Esophagus muscularis mucosa (tissue), 4 donors: ENCODE data around the gene CEP41. TPM values are rescaled to one million over a fixed set of nuclear protein-coding genes. Genes with fewer than 3 reads are reported as not detected.

Source experiments
- DNase-seq: peaks from one replicate; pipeline ENCODE4 v3.0.0-alpha.2; 2017; ENCODE audit errors: extremely low spot score
- H3K27ac ChIP-seq, 4 donors: fragments of 200-600 bp; sonication (generic); replicated peaks in 1 of 4; 1 replicate in 3 of 4; 2 replicates in 1 of 4; pipeline ENCODE4 v1.5.1; 2016 to 2019; ENCODE audit warnings: mild to moderate bottlenecking in 1 of 4
- H3K27me3 ChIP-seq, 4 donors: fragments of 200-600 bp; sonication (generic); one replicate each; pipeline versions ENCODE4 v1.5.1 to v1.6.0; 2016 to 2019
- H3K36me3 ChIP-seq, 4 donors: fragments of 200-600 bp; sonication (generic); one replicate each; pipeline ENCODE4 v1.5.1; 2016 to 2019
- H3K4me1 ChIP-seq, 4 donors: fragments of 200-600 bp; sonication (generic); one replicate each; pipeline ENCODE4 v1.5.1; 2016 to 2019
- H3K4me3 ChIP-seq, 4 donors: fragments of 200-600 bp; sonication (generic); 1 replicate in 2 of 4; 2 replicates in 2 of 4; pipeline ENCODE4 v1.5.1; 2016 to 2019; ENCODE audit warnings: mild to moderate bottlenecking in 4 of 4, moderate library complexity in 1 of 4
- H3K9me3 ChIP-seq, 4 donors: fragments of 200-600 bp; sonication (generic); 1 replicate in 3 of 4; 2 replicates in 1 of 4; pipeline ENCODE4 v1.5.1; 2016 to 2019
- CTCF ChIP-seq, 3 experiments: fragments of 200-600 bp in 2 of 3; fragments of 450-650 bp in 1 of 3; sonication (generic) in 2 of 3; IDR thresholded peaks; one replicate each; pipeline ENCODE4 v1.5.1; 2017 to 2019; ENCODE audit warnings: antibody characterized with exemption in 3 of 3, mild to moderate bottlenecking in 2 of 3, moderate library complexity in 1 of 3
- EP300 ChIP-seq: sonication (generic); formaldehyde crosslinking; IDR thresholded peaks from one replicate; pipeline ENCODE4 v1.6.1; 2017; ENCODE audit warnings: antibody characterized with exemption
- POLR2A ChIP-seq: fragments of 450-650 bp; IDR thresholded peaks from one replicate; pipeline ENCODE4 v1.6.1; 2017; ENCODE audit warnings: antibody characterized with exemption, moderate library complexity, mild to moderate bottlenecking, low read depth
- POLR2AphosphoS5 ChIP-seq, 2 donors: sonication (generic); formaldehyde crosslinking; IDR thresholded peaks; one replicate each; pipeline ENCODE4 v1.6.1; 2017; ENCODE audit warnings: antibody characterized with exemption in 2 of 2
- WGBS: methylation state at CpG from one replicate; pipeline ENCODE4 v1.1.5; 2018; 5-methylcytosine and 5-hydroxymethylcytosine counted together
- intact Hi-C: fragments of 100-400 bp; cut with DNase I; formaldehyde crosslinking; loops from one replicate; pipeline ENCODE4 v1.15.1; 2023
- total RNA-seq, 4 donors: library from RNA; depleted of rRNA; stranded (reverse); fragments of >200 nt; gene quantifications; one replicate each; pipeline versions ENCODE4 v1.1.0 to v1.2.1, GENCODE V29; 2016

The CEP41 gene
- total RNA-seq, 4 donors from 2014 or later: 0.83 to 5.9 (median 2.8) TPM

GRCh38 chr7:130359276-130359857 is 81.4 kb downstream of the CEP41 start:
- WGBS: 100% methylated on average over 1 of the region's 5 CpGs
- H3K27me3 ChIP-seq: no peaks in the 10 kb centered on the region
- H3K9me3 ChIP-seq: peaks cover 0 to 11% (median 4%) of the 10 kb centered on the region in 4 donors
- peaks cover 8 to 22% (median 18%) of the 10 kb centered on the region in 4 donors for H3K4me1 ChIP-seq
- intact Hi-C loops: loop anchor here (10.0 kb wide), 1 partner anchor 75 kb away; no protein-coding TSS in a partner anchor
- no peak for TF ChIP-seq EP300
- TF ChIP-seq POLR2AphosphoS5 (IDR thresholded peaks at IDR 0.05): no peak
- TF ChIP-seq CTCF (IDR thresholded peaks at IDR 0.05): no peak
- no peak for TF ChIP-seq POLR2A
- H3K27ac ChIP-seq: no peak overlapping the region
- no peak overlapping the region for H3K4me3 ChIP-seq
- no peak for DNase-seq
- no peaks in the 10 kb centered on the region for H3K36me3 ChIP-seq

GRCh38 chr7:130358471-130358870 is 82.3 kb downstream of the CEP41 start:
- peaks cover 8 to 22% (median 18%) of the 10 kb centered on the region in 4 donors for H3K4me1 ChIP-seq
- no peaks in the 10 kb centered on the region for H3K27me3 ChIP-seq
- H3K9me3 ChIP-seq: peaks cover 0 to 11% (median 4%) of the 10 kb centered on the region in 4 donors
- WGBS: 96% methylated on average over 4 of the region's 4 CpGs
- H3K27ac ChIP-seq: no peak overlapping the region
- TF ChIP-seq EP300 (no peak), POLR2A (no peak), CTCF (IDR thresholded peaks at IDR 0.05) (no peak), POLR2AphosphoS5 (IDR thresholded peaks at IDR 0.05) (no peak)
- no peaks in the 10 kb centered on the region for H3K36me3 ChIP-seq
- intact Hi-C loops: loop anchor here (10.0 kb wide), 1 partner anchor 76 kb away; no protein-coding TSS in a partner anchor
- no peak for DNase-seq
- no peak overlapping the region for H3K4me3 ChIP-seq

- H3K27me3 ChIP-seq: no peaks in the 10 kb centered on the region
- peak overlapping the region; percentile 65 to 79 (median 71) for H3K27ac ChIP-seq
- H3K36me3 ChIP-seq: no peaks in the 10 kb centered on the region
- intact Hi-C loops: loop anchor here (10.0 kb wide), 1 partner anchor 78 kb away; no protein-coding TSS in a partner anchor
- H3K4me1 ChIP-seq: peaks cover 11 to 34% (median 28%) of the 10 kb centered on the region in 4 donors
- DNase-seq: no peak
- 64% methylated on average over 16 of the region's 16 CpGs for WGBS
- H3K9me3 ChIP-seq: peaks cover 0 to 11% (median 4%) of the 10 kb centered on the region in 4 donors
- TF ChIP-seq CTCF (IDR thresholded peaks at IDR 0.05) (no peak), EP300 (no peak), POLR2A (no peak), POLR2AphosphoS5 (IDR thresholded peaks at IDR 0.05) (peak; percentile 56 to 75)
- H3K4me3 ChIP-seq: no peak overlapping the region
These were observed 83.8 kb downstream of the CEP41 start for GRCh38 chr7:130356876-130357611.

DNA sequence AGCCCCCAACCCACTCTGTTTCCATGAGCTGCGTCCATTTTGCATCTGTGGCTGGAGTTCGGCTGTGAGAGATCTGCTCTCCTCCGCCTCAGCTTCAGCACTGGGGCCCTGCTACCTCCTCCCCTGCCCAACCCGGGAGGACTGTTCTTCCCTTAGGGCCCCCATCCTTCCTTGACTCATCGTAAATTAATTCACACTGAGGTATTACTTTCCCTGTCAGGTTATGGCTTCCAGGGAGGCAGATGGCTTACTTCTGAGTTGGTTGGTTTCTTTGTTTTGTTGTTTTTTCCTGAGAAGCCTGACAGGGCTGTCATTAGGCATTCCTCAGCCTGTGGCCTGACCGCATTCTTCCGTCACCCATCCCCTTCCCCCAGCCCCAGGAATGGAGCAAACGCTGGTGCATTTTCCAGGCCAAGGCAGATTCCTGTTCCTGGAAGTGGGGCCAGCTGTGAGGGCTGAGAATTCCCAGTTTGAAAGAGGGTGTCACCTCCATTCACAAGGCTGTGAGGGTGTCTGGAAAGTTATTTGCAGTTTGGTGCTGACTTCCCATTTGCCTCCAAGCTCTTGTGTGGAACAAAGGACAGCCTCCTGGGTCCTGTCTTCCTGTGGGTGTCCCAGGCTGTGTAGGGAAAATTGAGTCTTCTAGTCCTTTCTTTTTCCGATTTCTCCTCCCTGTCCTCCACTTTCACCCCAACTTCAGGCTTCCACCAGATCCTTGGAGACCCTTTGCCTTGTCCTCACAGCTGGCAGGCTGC is 84.5 kb downstream of the CEP41 start:
- DNase-seq: no peak
- no peak overlapping the region for H3K4me3 ChIP-seq
- no peaks in the 10 kb centered on the region for H3K36me3 ChIP-seq
- H3K27me3 ChIP-seq: no peaks in the 10 kb centered on the region
- TF ChIP-seq POLR2AphosphoS5 (IDR thresholded peaks at IDR 0.05) (peak; percentile 27 to 42), POLR2A (no peak)
- intact Hi-C loops: loop anchor here (10.0 kb wide), 1 partner anchor 79 kb away; no protein-coding TSS in a partner anchor
- 25% methylated on average over 9 of the region's 9 CpGs for WGBS
- H3K9me3 ChIP-seq: peaks cover 0 to 11% (median 4%) of the 10 kb centered on the region in 4 donors
- peaks cover 11 to 42% (median 35%) of the 10 kb centered on the region in 4 donors for H3K4me1 ChIP-seq
- peak overlapping the region; percentile 65 to 79 (median 71) for H3K27ac ChIP-seq

DNA sequence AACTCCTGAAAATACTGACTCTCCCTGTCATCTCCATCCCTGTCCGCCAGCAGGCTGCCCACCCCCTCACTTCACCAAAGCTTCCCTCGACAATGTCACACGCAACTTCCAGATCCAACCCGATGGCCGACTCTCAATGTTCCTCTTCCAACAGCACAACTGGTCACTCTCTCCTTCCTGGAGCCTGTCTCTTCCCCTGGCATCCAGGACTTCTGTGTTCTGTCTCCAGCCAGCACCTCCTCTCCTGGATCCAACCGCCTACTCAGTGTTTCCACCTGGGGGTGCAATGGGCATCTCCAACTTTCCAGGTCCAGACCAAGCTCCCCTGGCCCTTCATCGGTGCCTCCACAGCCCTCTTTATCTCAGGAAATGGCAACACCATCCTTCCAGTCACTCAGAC is 87.6 kb downstream of the CEP41 start:
- Histone ChIP-seq H3K36me3 (no peaks in the 10 kb centered on the region), H3K4me1 (peaks cover 11 to 50% (median 42%) of the 10 kb centered on the region in 4 donors), H3K4me3 (no peak overlapping the region), H3K9me3 (no peaks in the 10 kb centered on the region), H3K27me3 (no peaks in the 10 kb centered on the region), H3K27ac (peak overlapping the region in 1 of 4 donors; percentile 20)
- TF ChIP-seq CTCF (IDR thresholded peaks at IDR 0.05) (no peak), EP300 (no peak), POLR2A (no peak), POLR2AphosphoS5 (IDR thresholded peaks at IDR 0.05) (no peak)
- intact Hi-C loops: loop anchor here (10.0 kb wide), 1 partner anchor 82 kb away; no protein-coding TSS in a partner anchor
- 92% methylated on average over 7 of the region's 7 CpGs for WGBS
- no peak for DNase-seq
